NOMO-1 treated with dmso at 0.1 percent for 144 hours (cell line): ENCODE measurements around the gene HDDC3.

Source experiments
- DNase-seq: peaks from one replicate; lab custom pipeline; 2025; ENCODE audit not compliant: unreplicated experiment; lab: John Stamatoyannopoulos, UW

The HDDC3 gene

GRCh38 chr15:90931828-90932659 lies at the start of gene HDDC3:
TSS of gene HDDC3 (minus strand) at chr15:90932549. CDS start at chr15:90932540, 9 bp downstream.
- DNase-seq, result peak; percentile 86

- peak; percentile 18 for DNase-seq
Measured at GRCh38 chr15:90982135-90982534, 49.8 kb upstream of the HDDC3 start.

DNA sequence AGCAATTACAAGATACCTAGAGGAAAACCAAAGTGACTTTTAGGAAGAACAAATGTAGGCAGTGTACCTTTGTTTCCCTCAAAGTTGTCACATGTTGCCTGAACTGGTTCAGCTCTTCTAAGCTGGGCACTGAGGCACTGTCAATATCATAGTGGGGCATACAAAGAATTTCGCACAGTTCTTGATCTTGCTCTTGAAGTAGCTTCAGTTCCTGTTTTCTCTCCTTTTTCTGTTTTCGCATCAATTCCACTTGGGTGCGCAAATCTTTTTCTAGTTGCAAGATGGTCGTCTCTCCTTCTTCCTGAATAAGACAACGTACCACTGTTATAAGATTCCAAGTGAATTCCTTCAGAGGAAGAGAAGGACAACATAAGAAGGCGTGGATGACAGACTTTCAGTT lies 49.3 kb upstream of the HDDC3 start:
- DNase-seq, result no peak

DNA sequence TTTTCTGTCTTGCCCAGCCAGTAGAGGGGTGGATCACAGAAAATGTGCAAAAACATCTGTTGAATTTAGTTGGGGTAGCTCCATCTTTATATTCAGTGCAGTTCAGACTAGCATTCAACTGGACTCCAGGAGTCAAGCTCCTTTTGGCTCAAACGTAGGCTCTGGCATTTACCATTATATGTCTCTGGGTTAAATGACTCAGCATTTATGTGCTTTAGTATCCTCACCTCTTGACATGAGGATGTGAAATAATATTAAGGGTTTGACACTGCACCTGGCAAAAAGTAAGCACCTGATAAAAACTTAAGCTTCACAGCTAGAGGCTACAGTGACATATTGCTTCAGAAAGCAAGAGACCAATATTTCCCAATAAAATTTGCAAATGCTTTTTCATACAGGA lies 47.2 kb upstream of the HDDC3 start:
- DNase-seq, result no peak

- DNase-seq, result no peak
Measured at GRCh38 chr15:90974216-90974615, 41.9 kb upstream of the HDDC3 start.

- DNase-seq, result no peak
Measured at GRCh38 chr15:90972133-90972532, 39.8 kb upstream of the HDDC3 start.

DNA sequence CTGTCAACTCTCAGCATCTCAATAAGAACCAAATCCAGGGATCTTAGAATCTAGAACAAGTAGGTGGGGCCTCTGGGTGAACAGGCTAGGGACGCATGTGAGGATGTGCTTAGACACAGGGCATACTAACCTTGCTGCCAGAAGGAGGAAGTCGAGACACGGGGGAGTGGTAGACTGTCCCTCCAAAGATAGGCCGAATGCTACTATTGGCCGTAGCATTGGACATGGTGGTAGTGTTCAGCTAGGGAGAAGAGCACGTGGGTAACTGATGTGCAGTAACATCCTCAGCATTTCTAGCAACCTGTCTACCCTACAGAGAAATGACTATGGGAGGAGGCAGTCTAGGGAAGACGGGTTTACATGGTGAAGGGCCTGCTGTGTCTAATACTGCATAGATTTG lies 37.9 kb upstream of the HDDC3 start:
- DNase-seq, result no peak

DNA sequence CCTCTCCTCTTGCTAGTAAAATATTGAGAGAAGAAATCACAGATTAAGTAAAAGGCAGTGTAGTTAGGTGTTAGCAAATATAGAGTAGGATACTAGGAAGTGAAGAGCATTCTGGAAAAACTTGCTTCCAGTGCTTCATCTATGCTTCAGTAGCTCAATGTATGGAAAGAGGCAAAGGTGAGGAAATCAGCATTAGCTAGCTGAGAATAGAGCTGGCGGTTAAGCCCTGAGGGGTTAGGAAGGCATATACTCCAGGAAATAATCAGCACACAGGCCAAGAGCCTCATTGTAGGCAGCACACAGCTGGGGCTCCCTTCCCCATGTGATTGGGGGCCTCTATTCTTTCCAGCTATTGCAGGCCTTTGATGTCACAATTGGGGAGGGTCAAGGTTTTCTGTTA lies 36.1 kb upstream of the HDDC3 start:
- DNase-seq, result no peak

DNA sequence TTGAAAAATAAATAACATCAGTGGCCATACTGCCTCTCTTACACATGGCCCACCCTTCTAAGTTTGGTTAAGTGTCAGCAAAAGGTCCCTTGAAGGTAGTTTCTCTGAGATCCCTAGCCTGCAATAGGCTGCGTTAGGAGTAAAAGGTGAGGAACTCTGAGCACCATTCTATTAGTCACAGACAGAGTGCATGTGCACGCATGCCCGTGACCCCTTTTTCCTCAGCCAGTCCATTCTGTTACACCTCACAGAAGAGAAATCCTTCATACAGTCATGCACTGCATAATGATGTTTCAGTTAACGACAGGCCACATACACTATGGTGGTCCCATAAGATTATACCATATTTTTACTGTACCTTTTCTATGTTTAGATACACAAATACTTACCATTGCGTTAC lies 34.9 kb upstream of the HDDC3 start:
- no peak for DNase-seq

GRCh38 chr15:90966262-90966661 lies 33.9 kb upstream of the HDDC3 start:
- DNase-seq, result no peak

DNA sequence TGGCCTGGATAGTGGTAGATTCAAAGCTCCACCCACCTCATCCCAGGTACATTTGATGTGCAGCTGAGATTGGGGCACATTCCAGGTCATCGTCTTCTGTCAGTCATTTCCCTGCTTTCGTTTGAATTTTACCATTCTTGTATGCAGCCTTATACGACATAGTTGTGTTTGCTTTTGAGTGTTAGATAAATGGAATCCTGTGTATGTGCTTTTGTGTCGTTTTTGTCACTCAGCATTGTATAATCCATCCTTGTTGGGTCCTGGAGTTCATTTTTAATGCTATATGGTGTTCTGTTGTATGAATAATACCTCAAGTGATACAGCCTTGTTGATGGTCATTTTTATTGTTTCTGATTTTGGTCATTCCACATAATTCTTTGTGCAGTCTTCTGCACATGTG lies 29.7 kb upstream of the HDDC3 start:
- DNase-seq, result no peak

- no peak for DNase-seq
Measured at GRCh38 chr15:90960298-90961091, 28.1 kb upstream of the HDDC3 start.

GRCh38 chr15:90959894-90960293 lies 27.5 kb upstream of the HDDC3 start:
- DNase-seq, result no peak

GRCh38 chr15:90959028-90959595 lies 26.8 kb upstream of the HDDC3 start:
- no peak for DNase-seq

- no peak for DNase-seq
Measured at GRCh38 chr15:90957791-90958190, 25.4 kb upstream of the HDDC3 start.

DNA sequence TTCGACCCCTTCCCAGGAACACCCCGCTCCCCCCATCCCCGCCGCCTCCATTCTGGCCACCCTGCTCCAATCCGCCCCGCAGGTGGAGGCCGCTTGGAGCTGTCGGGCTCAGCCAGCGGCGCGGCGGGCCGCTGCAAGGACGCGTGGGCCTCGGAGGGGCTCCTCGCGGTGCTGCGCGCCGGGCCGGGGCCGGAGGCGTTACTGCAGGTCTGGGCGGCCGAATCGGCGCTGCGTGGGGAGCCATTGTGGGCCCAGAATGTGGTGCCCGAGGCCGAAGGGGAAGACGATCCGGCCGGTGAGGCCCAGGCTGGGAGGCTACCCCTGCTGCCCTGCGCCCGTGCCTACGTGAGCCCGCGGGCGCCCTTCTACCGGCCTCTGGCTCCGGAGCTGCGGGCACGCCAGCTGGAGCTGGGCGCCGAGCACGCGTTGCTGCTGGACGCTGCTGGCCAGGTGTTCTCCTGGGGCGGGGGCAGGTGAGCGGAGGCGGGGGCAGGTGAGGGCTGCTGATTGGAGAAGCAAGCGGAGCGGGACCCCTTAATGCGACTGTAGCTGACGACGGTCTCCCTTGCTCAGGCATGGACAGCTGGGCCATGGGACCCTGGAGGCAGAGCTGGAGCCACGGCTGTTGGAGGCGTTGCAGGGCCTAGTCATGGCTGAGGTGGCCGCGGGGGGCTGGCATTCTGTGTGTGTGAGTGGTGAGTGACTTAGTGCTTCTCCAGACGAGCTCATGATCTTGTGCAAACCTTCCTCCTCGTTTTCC lies 24.9 kb upstream of the HDDC3 start:
- no peak for DNase-seq

- DNase-seq, result peak; percentile 37
Measured at GRCh38 chr15:90956274-90957030, 24.1 kb upstream of the HDDC3 start.

DNA sequence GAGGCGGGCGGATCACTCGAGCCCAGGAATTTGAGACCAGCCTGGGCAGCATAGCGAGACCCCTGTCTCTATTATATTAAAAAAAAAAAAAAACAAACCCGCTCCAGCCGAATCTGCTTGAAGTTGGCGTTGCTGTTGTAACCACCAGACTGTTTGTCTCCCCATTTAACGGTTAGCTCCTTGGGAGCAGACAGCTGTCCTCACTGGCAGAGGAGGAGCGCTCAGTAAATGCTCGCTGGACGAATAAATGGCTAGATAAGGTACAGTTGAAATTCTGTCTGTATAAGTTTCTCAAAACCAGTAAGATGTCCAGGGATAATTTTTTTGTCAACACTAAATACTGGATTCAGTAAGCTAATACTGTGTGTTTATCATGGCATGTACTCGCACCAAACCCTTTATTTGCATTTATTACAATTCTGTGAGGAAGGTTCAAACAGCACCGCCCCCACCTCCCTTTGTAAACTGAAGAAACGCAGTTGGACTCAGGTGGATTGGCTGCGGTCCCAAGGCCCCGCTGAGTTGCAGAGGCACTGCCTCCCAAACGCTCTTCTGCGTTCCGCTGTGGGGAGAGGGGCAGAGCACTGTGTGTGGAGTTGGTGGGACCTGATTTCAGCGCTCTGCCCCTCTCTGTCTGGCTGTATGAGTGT lies 23.4 kb upstream of the HDDC3 start:
- DNase-seq, result peak; percentile 3

GRCh38 chr15:90954712-90955623 lies 22.6 kb upstream of the HDDC3 start, which contains the start of gene RCCD1:
TSS of gene RCCD1 (plus strand) at chr15:90954884. CDS start at chr15:90956735, 1,851 bp downstream.
- peak; percentile 95 for DNase-seq
